HepG2 (cell line): ENCODE results near the gene SLC25A38. TPM values are rescaled to one million over a fixed set of nuclear protein-coding genes. Genes with fewer than 3 reads are reported as not detected.

Experiments
- BORCS8-MEF2B ChIP-seq: sonication (generic); formaldehyde crosslinking; IDR thresholded peaks from 2 replicates; pipeline ENCODE4 v1.8.0; 2022; ENCODE audit warnings: mild to moderate bottlenecking, missing genetic modification reagents
- FOXA3 ChIP-seq: IDR thresholded peaks from 2 replicates; pipeline ENCODE4 v1.6.1; 2016; ENCODE audit warnings: missing genetic modification reagents, missing compliant biosample characterization
- FOXJ3 ChIP-seq: sonication (generic); formaldehyde crosslinking; IDR thresholded peaks from 2 replicates; pipeline ENCODE4 v1.4.0; 2020; ENCODE audit warnings: missing genetic modification reagents, mild to moderate bottlenecking, borderline replicate concordance
- KLF6 ChIP-seq: IDR thresholded peaks from 2 replicates; pipeline ENCODE4 v1.8.0; 2016; ENCODE audit warnings: missing biosample characterization, missing genetic modification reagents
- KMT2A ChIP-seq: sonication (generic); formaldehyde crosslinking; IDR thresholded peaks from 2 replicates; pipeline ENCODE4 v1.4.0; 2020; ENCODE audit warnings: missing genetic modification reagents
- NR2C2 ChIP-seq: sonication (generic); formaldehyde crosslinking; IDR thresholded peaks from 2 replicates; pipeline ENCODE4 v1.4.0; 2020; ENCODE audit warnings: missing genetic modification reagents, mild to moderate bottlenecking, moderate library complexity, borderline replicate concordance
- RBFOX2 ChIP-seq: fragments of 200-400 bp; formaldehyde crosslinking; IDR thresholded peaks from 2 replicates; pipeline ENCODE4 v1.6.1; 2017; ENCODE audit warnings: low read depth, mild to moderate bottlenecking, low read length
- TBL1XR1 ChIP-seq: fragments of 150-350 bp; IDR thresholded peaks from 2 replicates; pipeline ENCODE4 v1.6.1; 2014; ENCODE audit warnings: borderline replicate concordance, low read length; ENCODE audit not compliant: partially characterized antibody
- TMF1 ChIP-seq: sonication (generic); formaldehyde crosslinking; IDR thresholded peaks from 2 replicates; pipeline ENCODE4 v1.8.1; 2022; ENCODE audit warnings: low read depth, missing genetic modification reagents
- ZC3H13 ChIP-seq: sonication (generic); formaldehyde crosslinking; IDR thresholded peaks from 2 replicates; pipeline ENCODE4 v1.8.1; 2023; ENCODE audit warnings: mild to moderate bottlenecking, missing genetic modification reagents, moderate library complexity
- ZNF17 ChIP-seq: sonication (generic); formaldehyde crosslinking; IDR thresholded peaks from 2 replicates; pipeline ENCODE4 v1.5.0; 2020; ENCODE audit warnings: mild to moderate bottlenecking, missing genetic modification reagents
- ZNF253 ChIP-seq: sonication (generic); formaldehyde crosslinking; IDR thresholded peaks from 2 replicates; pipeline ENCODE4 v1.8.0; 2022; ENCODE audit warnings: mild to moderate bottlenecking, missing genetic modification reagents, borderline replicate concordance
- ZNF577 ChIP-seq: sonication (generic); formaldehyde crosslinking; IDR thresholded peaks from 2 replicates; pipeline ENCODE4 v1.4.0; 2020; ENCODE audit warnings: mild to moderate bottlenecking, low read depth, missing genetic modification reagents, borderline replicate concordance
- polyA plus RNA-seq, 8 experiments: library from polyadenylated mRNA; depleted of rRNA in 3 of 8; stranded (reverse) in 7 of 8; unstranded in 1 of 8; fragments of >200 nt; fragmentation: Illumina TruSeq in 4 of 8; extraction: Trizol in 4 of 8; gene quantifications; 2 replicates each; pipeline versions ENCODE4 v1.2.1 to v1.2.3, GENCODE V29; 2011 to 2016; ENCODE audit warnings: low read depth in 4 of 8, missing spikeins in 1 of 8, mixed read lengths in 1 of 8; ENCODE audit not compliant: insufficient read depth in 1 of 8
- total RNA-seq, 5 experiments: library from RNA; depleted of rRNA; stranded (reverse); fragments of >200 nt; fragmentation: Illumina TruSeq; extraction: Trizol; gene quantifications; 2 replicates each; pipeline ENCODE4 v1.2.3, GENCODE V29; 2016; ENCODE audit warnings: low read depth in 1 of 5
- TF ChIP-seq, protein P1 (sequence below): sonication (generic); formaldehyde crosslinking; IDR thresholded peaks from 2 replicates; pipeline ENCODE4 v1.4.0; 2020; ENCODE audit warnings: missing genetic modification reagents
- TF ChIP-seq, protein P2 (sequence below): sonication (generic); formaldehyde crosslinking; IDR thresholded peaks from 2 replicates; pipeline ENCODE4 v1.8.0; 2022; ENCODE audit warnings: missing genetic modification reagents, mild to moderate bottlenecking, inconsistent platforms, borderline replicate concordance
- TF ChIP-seq, protein P3 (sequence below): sonication (generic); formaldehyde crosslinking; IDR thresholded peaks from 2 replicates; pipeline ENCODE4 v1.5.0; 2020; ENCODE audit warnings: mild to moderate bottlenecking, missing genetic modification reagents
- TF ChIP-seq, protein P4 (sequence below), 2 experiments: IDR thresholded peaks; 2 replicates each; pipeline ENCODE4 v1.6.1; 2011 to 2012; ENCODE audit warnings: low read length in 2 of 2, borderline replicate concordance in 1 of 2, low read depth in 1 of 2, mild to moderate bottlenecking in 1 of 2, moderate library complexity in 1 of 2
- TF ChIP-seq, protein P5 (sequence below): sonication (generic); formaldehyde crosslinking; IDR thresholded peaks from 2 replicates; pipeline ENCODE4 v1.8.1; 2023; ENCODE audit warnings: mild to moderate bottlenecking, inconsistent platforms, moderate library complexity, missing genetic modification reagents, borderline replicate concordance

Gene SLC25A38
- total and polyA plus RNA-seq, 2 of the 13 experiments (the other 11 are each of a cell fraction or from before 2014, with no cell fraction given), result 32.5 to 35.4 TPM

DNA sequence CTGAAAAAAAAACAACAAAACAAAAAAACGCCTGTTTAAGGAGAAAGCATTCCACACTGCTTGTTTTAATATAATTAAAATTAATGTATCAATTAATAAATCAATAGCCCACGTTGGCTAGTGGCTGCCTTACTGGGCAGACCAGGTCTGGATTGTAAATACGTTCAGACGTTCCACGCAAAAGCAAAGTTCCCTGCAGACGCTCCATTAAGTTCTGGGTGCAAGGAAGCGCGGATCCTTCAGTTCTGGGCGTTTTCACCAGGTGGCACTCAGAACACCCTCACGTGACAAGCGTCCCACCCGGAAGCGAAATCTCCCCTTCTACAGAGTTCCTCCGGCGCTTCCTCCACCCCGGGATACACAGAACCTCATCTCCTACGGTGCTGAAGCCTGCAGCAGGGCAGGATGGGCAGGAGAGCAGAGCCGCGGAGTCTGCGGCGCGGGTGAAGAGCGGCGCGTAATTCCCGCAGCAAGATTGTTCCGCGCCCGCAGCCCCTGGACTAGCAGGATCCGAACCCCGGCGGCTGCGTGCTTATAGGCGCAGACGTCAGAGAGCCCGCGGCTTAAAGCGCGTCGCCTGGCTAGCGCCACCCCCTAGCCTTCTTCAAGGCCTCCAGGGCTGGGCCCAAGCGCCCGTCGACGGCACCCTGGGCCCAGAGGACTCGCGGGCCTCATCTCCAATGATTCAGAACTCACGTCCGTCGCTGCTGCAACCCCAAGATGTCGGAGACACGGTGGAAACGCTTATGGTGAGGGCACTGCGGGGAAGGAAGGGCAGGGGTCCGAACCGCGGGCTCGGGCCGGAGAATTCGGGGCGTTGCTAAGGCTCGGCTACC lies at the start of gene SLC25A38 (continued):
- TF ChIP-seq, protein P1, sequence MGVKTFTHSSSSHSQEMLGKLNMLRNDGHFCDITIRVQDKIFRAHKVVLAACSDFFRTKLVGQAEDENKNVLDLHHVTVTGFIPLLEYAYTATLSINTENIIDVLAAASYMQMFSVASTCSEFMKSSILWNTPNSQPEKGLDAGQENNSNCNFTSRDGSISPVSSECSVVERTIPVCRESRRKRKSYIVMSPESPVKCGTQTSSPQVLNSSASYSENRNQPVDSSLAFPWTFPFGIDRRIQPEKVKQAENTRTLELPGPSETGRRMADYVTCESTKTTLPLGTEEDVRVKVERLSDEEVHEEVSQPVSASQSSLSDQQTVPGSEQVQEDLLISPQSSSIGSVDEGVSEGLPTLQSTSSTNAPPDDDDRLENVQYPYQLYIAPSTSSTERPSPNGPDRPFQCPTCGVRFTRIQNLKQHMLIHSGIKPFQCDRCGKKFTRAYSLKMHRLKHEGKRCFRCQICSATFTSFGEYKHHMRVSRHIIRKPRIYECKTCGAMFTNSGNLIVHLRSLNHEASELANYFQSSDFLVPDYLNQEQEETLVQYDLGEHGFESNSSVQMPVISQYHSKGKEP (CRISPR knock-in tag), result no peak
- TF ChIP-seq, protein P2, sequence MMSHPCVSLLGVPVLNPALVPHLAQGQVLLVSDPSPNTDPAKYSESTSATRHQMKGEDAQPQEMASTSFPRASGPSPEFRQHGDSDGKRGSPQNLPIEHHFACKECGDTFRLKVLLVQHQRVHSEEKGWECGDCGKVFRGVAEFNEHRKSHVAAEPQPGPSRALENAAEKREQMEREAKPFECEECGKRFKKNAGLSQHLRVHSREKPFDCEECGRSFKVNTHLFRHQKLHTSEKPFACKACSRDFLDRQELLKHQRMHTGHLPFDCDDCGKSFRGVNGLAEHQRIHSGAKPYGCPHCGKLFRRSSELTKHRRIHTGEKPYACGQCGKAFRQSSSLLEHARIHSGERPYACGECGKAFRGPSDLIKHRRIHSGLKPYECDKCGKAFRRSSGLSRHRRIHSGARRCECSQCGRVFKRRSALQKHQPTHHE, result no peak; the same call in 1 of the 2 replicates
- TF ChIP-seq KLF6 (CRISPR knock-in tag), result no peak
- TF ChIP-seq, protein P3, sequence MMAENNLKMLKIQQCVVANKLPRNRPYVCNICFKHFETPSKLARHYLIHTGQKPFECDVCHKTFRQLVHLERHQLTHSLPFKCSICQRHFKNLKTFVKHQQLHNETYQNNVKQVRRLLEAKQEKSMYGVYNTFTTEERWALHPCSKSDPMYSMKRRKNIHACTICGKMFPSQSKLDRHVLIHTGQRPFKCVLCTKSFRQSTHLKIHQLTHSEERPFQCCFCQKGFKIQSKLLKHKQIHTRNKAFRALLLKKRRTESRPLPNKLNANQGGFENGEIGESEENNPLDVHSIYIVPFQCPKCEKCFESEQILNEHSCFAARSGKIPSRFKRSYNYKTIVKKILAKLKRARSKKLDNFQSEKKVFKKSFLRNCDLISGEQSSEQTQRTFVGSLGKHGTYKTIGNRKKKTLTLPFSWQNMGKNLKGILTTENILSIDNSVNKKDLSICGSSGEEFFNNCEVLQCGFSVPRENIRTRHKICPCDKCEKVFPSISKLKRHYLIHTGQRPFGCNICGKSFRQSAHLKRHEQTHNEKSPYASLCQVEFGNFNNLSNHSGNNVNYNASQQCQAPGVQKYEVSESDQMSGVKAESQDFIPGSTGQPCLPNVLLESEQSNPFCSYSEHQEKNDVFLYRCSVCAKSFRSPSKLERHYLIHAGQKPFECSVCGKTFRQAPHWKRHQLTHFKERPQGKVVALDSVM (CRISPR knock-in tag), result peak; percentile 44
- TF ChIP-seq KMT2A (CRISPR knock-in tag), result 0 out of 2 replicates have a peak, but pooled peaks have one; percentile 45
- TF ChIP-seq ZNF253, result no peak
- TF ChIP-seq, protein P4, sequence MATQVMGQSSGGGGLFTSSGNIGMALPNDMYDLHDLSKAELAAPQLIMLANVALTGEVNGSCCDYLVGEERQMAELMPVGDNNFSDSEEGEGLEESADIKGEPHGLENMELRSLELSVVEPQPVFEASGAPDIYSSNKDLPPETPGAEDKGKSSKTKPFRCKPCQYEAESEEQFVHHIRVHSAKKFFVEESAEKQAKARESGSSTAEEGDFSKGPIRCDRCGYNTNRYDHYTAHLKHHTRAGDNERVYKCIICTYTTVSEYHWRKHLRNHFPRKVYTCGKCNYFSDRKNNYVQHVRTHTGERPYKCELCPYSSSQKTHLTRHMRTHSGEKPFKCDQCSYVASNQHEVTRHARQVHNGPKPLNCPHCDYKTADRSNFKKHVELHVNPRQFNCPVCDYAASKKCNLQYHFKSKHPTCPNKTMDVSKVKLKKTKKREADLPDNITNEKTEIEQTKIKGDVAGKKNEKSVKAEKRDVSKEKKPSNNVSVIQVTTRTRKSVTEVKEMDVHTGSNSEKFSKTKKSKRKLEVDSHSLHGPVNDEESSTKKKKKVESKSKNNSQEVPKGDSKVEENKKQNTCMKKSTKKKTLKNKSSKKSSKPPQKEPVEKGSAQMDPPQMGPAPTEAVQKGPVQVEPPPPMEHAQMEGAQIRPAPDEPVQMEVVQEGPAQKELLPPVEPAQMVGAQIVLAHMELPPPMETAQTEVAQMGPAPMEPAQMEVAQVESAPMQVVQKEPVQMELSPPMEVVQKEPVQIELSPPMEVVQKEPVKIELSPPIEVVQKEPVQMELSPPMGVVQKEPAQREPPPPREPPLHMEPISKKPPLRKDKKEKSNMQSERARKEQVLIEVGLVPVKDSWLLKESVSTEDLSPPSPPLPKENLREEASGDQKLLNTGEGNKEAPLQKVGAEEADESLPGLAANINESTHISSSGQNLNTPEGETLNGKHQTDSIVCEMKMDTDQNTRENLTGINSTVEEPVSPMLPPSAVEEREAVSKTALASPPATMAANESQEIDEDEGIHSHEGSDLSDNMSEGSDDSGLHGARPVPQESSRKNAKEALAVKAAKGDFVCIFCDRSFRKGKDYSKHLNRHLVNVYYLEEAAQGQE (IDR thresholded peaks at IDR 0.05; ENCODE audit: borderline replicate concordance in 1 of 2, low read depth in 1 of 2, low read length in 2 of 2), result 0 out of 4 replicates have a peak, but pooled peaks of 1 of the 2 experiments have one; percentile 18
- no peak for TF ChIP-seq ZNF577 (CRISPR knock-in tag)
- no peak for TF ChIP-seq TBL1XR1
- TF ChIP-seq FOXA3 (CRISPR knock-in tag), result peak; percentile 6; the same call in 1 of the 2 replicates
- peak; percentile 41; the same call in 1 of the 2 replicates for TF ChIP-seq FOXJ3 (CRISPR knock-in tag)
- TF ChIP-seq TMF1 (CRISPR knock-in tag), result no peak
- no peak for TF ChIP-seq RBFOX2
- peak; percentile 98 for TF ChIP-seq NR2C2 (CRISPR knock-in tag)
- no peak for TF ChIP-seq ZC3H13 (CRISPR knock-in tag)
- TF ChIP-seq, protein P5, sequence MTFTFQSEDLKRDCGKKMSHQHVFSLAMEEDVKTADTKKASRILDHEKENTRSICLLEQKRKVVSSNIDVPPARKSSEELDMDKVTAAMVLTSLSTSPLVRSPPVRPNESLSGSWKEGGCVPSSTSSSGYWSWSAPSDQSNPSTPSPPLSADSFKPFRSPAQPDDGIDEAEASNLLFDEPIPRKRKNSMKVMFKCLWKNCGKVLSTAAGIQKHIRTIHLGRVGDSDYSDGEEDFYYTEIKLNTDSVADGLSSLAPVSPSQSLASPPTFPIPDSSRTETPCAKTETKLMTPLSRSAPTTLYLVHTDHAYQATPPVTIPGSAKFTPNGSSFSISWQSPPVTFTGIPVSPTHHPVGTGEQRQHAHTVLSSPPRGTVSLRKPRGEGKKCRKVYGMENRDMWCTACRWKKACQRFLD (CRISPR knock-in tag), result peak; percentile 44; the same call in 1 of the 2 replicates
- TF ChIP-seq ZNF17 (CRISPR knock-in tag), result no peak
- no peak for TF ChIP-seq BORCS8-MEF2B (CRISPR knock-in tag)
